NCI-H446 treated with DMSO at 0.1 percent for 48 hours (cell line): Measurements from ENCODE around the gene IDH3A.

Experiments
- DNase-seq: peaks from one replicate; lab custom pipeline; 2025; lab: John Stamatoyannopoulos, UW

Gene IDH3A

DNA sequence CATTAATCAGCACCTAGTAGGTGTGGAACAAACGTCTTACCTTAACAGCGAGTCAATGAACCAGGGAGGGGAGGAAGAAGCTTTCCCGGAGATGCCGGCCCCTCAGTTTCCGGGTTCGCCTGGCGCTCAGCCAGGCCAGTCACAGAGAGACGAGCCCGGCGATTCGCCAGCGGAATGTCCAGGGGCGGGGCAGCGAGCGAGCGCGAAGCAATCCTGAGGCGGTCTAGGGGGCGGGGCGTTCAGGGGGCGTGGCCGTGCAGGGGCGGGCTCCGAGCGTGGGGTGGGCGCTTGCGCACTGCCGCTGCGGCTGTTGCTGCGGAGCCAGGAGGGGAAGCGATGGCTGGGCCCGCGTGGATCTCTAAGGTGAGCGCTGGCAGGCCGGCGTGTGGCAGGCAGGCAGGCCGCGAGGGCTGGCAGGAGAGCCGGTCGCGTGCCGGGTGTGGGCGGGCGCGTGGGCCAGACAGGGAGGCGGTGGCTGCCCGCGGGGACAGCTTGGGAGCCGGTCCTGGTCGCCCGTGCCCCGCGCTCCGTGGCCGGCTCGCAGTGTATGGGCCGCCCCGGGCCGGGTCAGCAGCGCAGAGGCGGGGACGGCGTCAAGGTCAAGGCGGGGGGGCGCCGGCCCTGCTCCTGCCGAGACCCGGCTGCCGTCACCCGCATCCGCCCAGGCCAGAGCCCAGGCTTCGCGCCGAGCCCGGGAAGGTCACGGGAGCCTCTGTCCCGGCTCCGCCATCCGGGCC, at the start of gene IDH3A:
TSS of gene IDH3A (plus strand) at position 295 of the 737 bp plus-strand sequence. CDS start at position 337, 42 bp downstream.
- peak; percentile 83 for DNase-seq

DNA sequence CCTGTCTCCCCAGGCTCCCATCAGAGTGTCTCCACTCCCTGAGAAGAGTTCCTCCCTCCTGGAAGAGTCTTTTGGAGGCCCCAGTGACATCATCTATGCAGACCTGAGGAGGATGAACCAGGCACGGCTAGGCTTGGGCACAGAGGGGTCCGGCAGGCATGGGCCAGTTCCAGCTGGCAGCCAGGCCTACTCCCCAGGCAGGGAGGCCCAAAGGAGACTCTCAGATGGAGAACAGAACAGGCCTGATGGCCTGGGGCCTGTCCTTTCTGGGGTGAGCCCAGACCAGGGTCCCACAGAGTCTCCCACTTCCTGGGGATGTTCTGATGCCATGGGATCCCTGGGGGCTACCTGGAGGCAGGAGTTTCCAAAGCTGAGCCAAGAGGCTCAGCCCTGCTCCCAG, 48.3 kb upstream of the IDH3A start:
- no peak for DNase-seq

DNA sequence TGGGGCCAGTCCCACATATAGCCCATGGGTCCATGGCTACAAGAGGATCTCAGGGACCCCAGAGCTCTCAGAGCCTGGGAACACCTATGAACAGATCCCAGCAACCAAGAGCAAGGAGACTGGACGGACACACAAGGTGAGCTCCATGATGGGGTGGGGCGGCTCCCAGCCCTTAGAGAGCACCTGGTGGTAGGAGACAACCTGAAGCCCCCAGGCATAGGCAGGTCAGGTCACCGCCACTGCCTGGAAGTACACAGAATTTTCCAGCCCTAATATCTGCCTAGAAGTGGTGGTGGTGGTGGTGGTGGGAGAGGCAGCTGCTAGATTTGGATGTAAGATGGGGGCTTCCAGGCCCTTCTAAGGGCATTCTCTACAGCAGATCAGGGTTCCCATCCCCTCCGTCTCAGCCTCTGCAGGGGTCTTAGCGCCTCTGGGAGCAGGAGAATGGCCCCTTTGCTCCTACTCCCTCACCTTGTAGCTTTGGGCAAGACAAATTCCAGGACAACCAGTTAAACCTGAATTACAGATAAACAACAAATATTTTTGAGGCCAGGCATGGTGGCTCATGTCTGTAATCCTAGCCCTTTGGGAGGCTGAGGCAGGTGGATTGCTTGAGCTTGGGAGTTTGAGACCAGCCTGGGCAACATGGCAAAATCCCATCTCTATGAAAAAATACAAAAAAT, 47.6 kb upstream of the IDH3A start:
- no peak for DNase-seq

DNA sequence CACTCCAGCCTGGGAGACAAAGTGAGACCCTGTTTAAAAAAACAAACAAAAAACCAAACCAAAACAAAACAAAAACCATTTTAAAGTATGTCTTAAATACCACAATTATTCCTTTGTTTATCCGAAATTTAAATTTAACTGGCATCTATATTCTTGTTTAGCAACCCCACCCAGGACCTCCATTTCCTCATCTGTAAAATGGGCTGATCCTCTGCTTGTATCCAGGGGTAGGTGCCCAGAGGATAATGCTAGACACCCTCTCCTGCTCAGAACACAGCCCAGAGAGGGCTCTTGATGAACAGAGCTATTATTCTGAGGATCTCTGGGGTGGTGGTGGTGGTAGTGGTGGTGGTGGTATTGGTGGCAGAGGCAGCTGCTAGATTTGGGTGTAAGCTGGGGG, 47.0 kb upstream of the IDH3A start:
- DNase-seq = no peak

DNA sequence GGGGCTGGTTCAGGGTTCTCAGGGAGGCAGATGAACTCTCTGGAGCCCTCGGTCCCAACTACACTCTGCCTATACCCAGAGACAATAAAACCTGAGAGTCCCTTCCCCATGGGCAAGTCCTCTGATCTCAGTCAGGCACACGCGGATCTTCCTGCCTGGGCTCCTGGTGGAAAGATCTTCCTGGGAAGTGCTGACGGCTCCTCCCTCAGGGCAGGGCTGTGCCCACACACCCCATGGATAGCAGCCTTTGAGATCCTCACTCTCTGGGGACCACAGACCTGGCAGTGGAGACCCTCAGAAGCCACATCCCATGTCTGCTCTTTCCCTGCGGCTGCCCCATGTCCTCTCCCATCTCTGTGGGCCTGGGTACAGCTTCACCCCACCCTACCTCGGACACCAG, 46.4 kb upstream of the IDH3A start:
- no peak for DNase-seq

DNA sequence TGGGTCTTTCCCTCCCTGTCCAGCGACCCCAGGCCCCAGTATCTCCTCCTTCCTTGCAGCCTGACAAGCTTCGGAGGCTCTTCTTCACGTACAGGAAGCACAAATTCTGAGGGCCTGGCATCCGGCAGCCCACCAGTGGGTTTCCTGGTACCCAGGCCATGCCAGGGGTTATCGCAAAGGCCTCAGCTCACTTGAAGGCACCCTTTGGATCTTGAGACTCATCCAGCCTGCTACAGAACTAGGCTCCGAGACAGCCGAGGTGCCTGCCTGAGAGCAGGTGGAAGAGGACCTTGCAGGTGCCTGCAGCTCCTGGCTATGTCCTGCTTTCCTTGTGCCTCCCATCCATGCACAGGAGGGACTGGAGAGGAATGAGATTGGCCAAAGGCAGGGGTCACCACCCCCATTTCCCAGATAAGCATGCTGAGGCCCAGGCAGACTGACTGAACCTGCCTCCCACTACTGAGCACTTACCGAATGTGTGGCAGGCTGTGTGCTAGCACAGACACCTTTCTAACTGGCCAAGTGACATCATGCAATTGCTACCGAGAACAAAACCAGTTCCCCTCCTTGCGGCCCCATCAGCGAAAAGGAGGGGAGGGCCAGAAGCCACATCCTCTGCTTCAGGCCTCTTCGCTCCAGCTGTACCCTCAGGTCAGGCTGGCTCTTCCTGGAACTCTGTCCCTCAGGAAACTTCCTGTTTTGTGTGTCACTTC, 45.6 kb upstream of the IDH3A start:
- no peak for DNase-seq

DNA sequence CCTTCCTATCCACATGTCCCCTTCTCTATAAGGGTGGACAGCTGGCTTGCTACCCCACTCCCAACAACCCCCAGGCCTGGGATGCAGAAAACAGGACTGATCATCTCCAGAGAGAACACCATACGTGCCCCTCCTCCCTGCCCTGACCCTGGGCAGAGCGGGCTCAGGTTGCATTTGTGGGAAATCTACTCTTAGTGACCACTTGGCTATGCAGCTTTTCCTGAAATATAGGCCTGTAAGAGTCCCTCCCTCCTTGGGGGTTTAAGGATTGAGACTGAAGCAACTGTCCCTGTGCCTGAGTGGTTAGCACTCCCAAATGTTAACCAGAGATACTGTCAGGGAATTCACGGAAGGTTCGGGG, 45.1 kb upstream of the IDH3A start:
- DNase-seq = no peak

DNA sequence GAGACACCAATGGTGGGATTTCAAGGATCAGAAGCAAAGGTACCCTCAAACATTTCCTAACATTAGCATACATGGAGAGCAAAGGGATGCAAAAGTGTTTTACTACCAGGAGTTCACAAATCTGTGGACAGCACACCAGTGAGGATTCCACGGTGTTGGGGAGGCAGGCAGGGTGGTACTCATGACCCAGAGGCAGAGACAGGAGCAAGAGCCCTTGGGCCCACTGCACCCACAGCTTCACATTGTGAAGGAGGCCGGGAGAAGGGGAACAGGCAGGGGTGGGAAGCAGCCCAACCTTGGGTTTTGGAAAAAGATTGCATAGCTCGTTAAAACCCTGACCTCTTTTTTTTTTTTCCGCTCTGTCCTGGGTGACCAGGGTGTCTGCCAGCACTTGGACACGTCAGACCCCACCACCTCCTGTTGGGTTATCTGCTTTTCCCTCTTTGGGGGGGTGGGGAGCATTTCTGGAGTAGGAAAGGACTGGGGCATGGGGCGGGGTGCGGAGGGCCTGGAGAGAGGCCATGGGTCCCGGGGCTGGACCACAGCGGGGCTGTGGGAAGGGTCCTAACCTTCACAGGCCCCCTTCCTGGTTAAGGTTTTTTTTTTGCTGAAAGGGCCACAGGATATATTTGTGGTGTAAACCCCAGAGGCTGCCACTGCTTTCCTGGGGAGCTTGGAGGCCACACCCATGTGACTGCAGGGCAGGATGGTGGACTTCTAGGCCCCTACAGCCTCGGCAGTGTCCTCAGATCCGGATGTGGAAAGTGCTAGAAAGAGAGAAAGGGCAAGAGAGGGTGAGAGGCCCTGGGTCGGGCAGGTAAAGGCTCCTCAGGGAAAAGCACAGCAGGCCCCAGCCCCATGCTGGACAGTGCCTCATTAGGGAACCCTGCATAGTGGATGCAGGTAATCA, 44.3 kb upstream of the IDH3A start:
- no peak for DNase-seq

DNA sequence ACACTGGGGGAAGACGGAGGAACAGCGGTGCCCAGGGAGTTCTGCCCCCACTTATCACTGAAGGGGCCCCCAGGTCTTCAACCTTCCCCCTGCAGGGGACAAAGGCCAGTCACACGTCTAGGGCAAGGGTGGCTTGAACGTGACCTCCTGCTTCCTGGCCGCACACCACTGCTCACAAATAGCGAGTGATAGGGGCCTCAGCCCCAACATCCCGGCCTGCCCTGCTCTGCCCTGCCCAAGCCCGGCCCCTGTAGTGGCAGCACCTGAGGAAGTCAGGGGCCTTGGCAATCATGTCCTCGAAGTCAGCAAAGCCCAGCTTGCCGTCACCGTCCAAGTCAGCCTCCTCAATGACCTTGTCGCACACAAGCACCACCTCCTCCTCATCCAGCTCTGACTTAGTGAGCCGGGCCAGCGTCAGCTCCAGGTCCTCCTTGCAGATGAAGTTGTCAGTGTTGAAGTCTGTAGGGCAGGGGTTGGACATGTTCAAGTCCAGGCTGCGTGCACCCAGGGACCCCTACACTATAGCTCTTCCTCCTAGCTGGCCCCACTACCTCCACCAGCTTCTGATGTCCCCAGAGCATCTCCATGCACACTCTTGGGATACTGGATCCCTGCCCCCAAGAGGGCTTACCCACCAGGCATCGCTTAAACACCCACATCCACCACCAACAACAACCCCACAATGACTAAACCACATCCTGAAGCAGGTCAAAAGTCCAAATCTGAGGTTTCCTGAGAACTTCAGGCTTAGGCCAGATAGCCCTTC, 43.5 kb upstream of the IDH3A start:
- DNase-seq = no peak

DNA sequence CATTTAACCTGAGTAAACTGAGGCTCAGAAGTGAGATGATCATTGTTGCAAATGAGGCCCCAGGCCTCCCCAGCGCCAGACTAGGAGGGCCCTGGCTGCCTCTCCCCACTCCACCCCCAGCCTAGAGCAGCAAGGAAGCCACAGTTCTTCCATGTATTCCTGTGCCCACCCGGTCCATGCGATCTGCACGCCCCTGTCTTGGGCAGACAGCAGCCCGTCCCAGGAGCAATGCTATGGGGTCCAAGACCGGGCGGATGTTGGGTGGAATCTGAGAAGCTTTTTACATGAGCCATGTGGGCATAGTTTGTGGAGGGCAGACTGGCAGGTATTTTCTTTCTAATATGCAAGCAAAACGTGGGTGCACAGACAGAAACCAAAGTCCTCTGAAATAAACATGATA, 41.7 kb upstream of the IDH3A start:
- no peak for DNase-seq

DNA sequence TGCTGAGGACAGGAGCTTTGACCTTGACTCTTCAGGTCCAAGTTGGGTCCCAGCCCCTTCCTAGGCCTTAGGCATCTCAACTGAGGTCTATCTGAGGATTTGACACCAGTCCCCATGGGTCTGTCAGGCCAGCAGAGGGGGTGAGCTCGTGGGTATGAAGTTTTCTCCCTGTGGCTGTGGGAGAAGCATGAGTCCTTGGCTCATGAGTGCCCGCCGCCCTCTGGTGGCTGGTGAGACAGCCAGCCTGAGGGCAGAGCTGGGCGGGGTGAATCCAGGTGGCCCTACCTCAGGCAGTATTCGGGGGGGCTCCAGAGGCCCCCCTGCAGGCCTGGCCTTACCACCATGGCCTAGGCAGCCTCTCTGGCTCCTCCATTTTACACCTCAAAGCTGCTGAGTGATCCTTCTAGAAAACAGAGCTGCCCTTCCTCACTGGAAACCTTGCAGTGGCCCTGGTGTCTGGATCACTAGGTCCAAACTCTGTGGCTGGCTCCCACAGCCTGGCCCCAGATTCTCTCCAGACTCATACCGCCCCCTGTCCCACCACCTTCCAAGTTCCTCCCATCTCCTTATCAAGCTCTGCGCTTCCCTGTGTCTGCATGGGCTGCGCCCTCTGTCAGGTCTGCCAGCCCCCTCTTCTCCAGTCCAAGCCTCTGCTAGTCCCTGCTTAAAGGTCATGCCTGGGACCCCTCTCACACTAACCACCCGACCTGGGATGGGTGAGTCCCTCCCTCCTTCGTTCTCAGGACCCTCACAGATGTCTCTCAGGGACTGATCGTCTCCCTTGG, 40.7 kb upstream of the IDH3A start:
- peak; percentile 12 for DNase-seq

DNA sequence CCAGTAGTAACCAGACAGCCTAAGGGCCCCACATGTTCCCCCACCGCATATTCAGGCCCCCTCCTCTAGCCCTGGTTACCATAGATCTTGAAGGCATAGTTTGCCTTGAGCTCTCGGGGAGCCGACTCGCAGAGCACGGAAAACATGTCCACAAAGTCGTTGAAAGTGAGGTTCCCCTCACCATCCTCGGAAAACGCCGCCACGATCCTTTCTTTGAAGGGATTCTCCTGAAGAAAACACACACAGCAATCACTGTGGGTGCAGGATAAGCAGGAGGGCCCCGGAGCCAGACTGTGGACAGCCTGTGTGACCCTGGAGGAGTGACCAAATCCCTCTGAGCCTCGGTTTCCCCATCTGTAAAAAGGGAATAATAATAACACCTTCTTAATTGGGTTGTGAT, 40.0 kb upstream of the IDH3A start:
- no peak for DNase-seq

DNA sequence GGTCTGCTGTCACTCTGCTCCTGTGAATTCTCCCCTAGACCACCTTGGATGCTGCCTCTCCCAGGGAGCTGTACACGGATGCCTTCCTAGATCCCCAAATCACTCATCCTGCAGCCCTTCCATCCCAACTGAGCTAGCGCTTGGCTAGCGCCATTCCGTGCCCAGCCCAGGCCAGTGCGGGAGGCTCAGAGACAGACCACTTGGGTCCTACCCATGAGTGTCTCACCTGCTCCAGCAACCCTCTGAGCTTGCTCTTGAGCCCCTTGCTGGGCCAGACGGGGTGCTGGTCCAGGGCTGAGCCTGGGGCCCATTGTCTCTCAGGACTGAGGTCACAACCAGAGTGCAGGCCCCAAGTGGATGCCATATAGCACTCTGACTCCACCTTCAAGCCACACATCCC, 39.1 kb upstream of the IDH3A start:
- no peak for DNase-seq

DNA sequence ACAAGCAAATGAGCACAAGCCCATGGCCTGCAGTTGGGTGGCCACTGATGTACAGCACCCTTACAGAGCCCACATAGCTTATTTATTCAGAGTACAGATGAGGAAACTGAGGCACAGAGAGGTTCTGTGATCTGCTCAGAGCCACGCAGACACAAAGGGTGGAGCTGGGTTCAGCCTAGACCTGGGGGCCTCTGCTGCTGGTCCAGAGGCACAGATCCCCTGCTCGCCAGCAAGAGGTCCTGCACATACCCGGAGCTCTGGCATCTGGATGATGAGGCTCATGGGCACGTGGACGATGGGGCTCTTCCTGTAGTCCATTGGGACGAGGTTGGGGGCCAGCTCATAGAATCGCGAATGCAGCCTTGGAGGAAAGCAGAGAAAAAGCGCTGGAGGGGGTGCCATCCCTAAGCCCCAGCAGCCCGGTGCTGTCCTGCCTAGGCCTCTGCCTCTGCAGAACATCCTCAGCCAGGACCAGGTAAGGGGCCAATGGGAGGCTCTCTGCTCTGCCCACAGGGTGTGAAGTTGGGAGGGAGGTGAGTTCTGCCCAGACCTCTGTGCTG, 38.2 kb upstream of the IDH3A start:
- no peak for DNase-seq

DNA sequence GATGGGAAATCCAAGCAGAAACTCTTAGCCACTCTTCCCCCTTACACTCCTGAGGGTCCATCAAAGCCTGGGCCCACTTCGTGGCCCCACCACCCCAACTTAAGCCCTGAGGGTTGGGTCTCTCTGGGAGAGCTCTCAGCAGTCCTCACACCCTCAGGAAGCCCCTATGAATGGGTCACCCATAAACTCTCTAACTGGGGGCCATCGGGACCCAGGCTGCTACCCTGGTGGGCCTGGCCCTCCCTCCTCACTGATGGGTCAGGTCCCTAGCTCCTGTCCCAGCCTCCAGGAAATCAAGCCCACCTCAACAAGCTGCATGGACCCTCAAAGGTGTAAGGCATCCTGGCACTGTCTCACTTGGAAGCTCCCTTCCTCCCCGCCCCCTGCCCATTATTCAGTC, 37.4 kb upstream of the IDH3A start:
- DNase-seq = no peak

DNA sequence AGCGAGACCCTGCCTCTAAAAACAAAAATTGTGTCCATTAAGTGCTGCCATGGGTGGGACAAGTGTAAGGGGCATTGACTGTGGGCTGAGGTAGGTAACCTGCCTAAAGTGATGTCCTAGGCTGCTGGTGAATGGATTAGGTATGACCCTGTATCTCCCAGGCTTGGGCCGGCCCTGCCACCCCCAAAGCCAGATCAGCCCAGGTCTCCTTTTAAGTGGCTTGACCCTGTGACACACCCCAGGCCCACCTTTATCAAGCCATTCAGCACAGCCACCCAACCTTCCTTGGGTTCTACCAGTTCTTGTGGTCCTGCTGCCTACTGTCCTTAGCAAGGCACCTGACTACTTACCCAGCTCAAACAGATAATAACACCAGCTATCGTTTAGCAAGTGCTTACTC, 36.6 kb upstream of the IDH3A start:
- DNase-seq = no peak

DNA sequence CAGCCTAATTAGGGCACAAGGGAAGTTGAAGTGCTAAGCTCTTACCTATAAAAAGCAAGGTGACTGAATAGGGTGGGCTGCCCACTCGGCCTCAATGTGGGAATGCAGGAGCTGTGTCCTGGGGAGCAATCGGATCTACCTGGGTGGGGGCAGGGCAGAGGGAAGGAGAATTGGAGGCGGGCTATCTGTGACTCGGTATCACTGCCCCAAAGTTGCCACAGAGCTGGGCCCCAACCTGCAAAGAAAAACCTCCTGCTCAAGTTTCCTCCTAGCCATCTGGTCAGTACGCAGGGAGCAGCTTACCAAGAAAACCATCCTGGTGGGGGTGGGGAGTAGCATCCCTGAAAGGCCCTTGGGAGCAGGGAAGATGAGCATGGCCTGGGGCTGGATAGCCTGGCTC, 28.6 kb upstream of the IDH3A start:
- no peak for DNase-seq

DNA sequence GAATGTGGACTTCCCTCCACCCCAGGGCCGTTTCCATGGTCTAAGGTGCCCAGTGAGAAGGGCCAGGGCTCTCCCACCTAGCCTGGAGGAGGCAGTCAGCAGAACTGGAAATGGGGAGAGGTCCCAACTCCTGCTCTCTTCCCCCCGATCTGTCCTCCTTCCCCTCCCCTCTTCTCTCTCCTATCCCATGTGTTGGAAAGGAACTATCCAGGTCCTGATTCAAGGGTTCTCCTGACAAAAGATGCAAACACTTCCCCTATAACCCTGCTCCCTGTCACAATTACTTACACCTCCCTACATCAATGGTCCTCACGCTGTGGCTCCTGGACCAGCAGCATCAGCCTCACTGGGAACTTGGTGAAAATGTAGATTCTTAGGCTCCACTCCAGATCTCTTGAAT, 23.9 kb upstream of the IDH3A start:
- no peak for DNase-seq

DNA sequence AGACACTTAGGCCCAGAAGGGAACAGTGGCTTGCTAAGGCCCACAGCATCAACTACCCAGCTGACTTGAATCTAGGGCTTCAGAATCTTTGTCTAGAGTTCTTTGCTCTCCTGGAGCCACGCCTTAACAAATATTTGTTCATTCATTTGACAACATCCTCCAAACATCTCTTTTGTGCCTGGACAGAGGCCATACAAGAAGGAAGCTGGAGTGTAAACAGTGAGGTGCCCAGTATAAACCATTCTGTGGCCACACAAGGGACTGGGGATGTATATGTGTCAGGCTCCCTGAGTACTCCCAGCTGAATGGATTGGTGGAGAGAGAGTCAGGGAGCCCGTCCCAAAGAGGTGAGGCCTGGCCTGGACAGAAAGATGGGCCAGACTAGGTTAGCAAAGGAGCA, 21.3 kb upstream of the IDH3A start:
- no peak for DNase-seq

DNA sequence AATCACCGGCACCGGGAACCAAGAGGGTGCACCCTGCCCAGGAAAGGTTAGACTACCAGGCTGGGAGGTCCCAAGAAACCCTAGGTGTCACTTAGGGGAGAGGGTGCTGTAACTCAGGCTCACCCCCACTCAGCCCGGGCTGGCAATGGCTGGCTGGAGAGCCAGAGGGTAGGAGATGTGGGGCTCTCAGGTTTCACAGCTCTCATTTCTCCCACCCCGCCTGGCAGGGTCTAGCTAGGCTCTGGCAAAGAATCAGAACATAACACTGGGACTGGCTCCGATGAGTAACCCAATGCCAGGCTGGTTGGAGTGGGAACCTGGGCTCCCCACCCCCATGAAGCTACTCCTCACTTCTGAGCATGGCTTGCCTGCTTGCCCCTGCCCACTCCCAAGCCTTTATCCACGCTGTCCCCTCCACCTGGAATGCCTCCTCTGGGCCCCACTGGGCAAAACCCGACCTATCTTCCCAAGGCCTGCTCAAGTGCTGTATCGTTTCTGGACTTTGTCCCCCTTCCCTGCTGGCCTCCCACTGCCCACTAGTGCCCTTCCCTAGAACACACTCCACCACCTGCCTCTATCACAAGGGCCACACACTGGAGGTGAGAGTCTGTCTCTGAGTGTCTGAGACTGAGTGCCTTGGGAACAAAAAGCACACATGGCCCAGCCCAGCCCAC, 19.9 kb upstream of the IDH3A start:
- peak; percentile 51 for DNase-seq
